ENCODE measurements around the gene ODF4.
"Not testable (repeated sequence)": the region's sequence is repeated elsewhere in the genome, so short reads cannot be mapped to it uniquely, and the experiment has no call there.

Gene ODF4

GRCh38 chr17:8391711-8392110, 52.1 kb downstream of the ODF4 start:
- Mint-ChIP-seq H3K27me3 (ENCODE audit: low read depth) (peaks cover 19% of the 10 kb centered on the region), H3K9me3 (no peaks in the 10 kb centered on the region), H3K36me3 (ENCODE audit: low read depth) (no peaks in the 10 kb centered on the region), H3K4me1 (peaks cover 8% of the 10 kb centered on the region), H3K4me3 (no peak overlapping the region), H3K27ac (no peak overlapping the region)
- TF ChIP-seq CTCF (IDR thresholded peaks at IDR 0.05; ENCODE audit: unreplicated experiment in 3 of 3) = no peak

GRCh38 chr17:8392274-8392673, 52.6 kb downstream of the ODF4 start:
- TF ChIP-seq CTCF (IDR thresholded peaks at IDR 0.05; ENCODE audit: unreplicated experiment in 3 of 3) = no peak
- no peaks in the 10 kb centered on the region for H3K9me3 Mint-ChIP-seq
- peaks cover 25% of the 10 kb centered on the region for H3K27me3 Mint-ChIP-seq (ENCODE audit: low read depth)
- H3K4me1 Mint-ChIP-seq = peaks cover 8% of the 10 kb centered on the region
- H3K27ac Mint-ChIP-seq = no peak overlapping the region
- no peaks in the 10 kb centered on the region for H3K36me3 Mint-ChIP-seq (ENCODE audit: low read depth)
- H3K4me3 Mint-ChIP-seq = no peak overlapping the region

GRCh38 chr17:8392674-8393469, 53.2 kb downstream of the ODF4 start:
- H3K4me1 Mint-ChIP-seq = peaks cover 8% of the 10 kb centered on the region
- no peak overlapping the region for H3K27ac Mint-ChIP-seq
- no peak for TF ChIP-seq CTCF (IDR thresholded peaks at IDR 0.05; ENCODE audit: unreplicated experiment in 3 of 3)
- no peak overlapping the region for H3K4me3 Mint-ChIP-seq
- peaks cover 31% of the 10 kb centered on the region for H3K27me3 Mint-ChIP-seq (ENCODE audit: low read depth)
- H3K36me3 Mint-ChIP-seq (ENCODE audit: low read depth) = no peaks in the 10 kb centered on the region
- no peaks in the 10 kb centered on the region for H3K9me3 Mint-ChIP-seq

- Mint-ChIP-seq H3K9me3 (no peaks in the 10 kb centered on the region), H3K4me1 (peaks cover 8% of the 10 kb centered on the region), H3K36me3 (ENCODE audit: low read depth) (no peaks in the 10 kb centered on the region), H3K27ac (no peak overlapping the region), H3K4me3 (no peak overlapping the region), H3K27me3 (ENCODE audit: low read depth) (peaks cover 38% of the 10 kb centered on the region)
- no peak for TF ChIP-seq CTCF (IDR thresholded peaks at IDR 0.05; ENCODE audit: unreplicated experiment in 3 of 3)
Measured at GRCh38 chr17:8393470-8394231, 54.0 kb downstream of the ODF4 start.

- not testable (repeated sequence) for H3K4me1 Mint-ChIP-seq; H3K4me3 Mint-ChIP-seq; H3K27ac Mint-ChIP-seq; H3K9me3 Mint-ChIP-seq; H3K36me3 Mint-ChIP-seq (ENCODE audit: low read depth)
- H3K27me3 Mint-ChIP-seq (ENCODE audit: low read depth) = peaks cover 37% of the 10 kb centered on the region
Measured at GRCh38 chr17:8394497-8394896, 54.9 kb downstream of the ODF4 start.

All from nephron (organoid).